Skeletal muscle tissue (tissue), 4 donors: ENCODE results near the gene CALML3. TPM values are rescaled to one million over a fixed set of nuclear protein-coding genes. Genes with fewer than 3 reads are reported as not detected.

Experiments used
- H3K27ac ChIP-seq: one replicate; pipeline ENCODE4 v1.7.0; 2013; ENCODE audit warnings: mild to moderate bottlenecking, low read depth, low read length, inconsistent platforms
- H3K27me3 ChIP-seq, 3 donors: one replicate each; pipeline ENCODE4 v1.7.0; 2013; ENCODE audit warnings: low read length in 3 of 3; ENCODE audit not compliant: control insufficient read depth in 3 of 3, insufficient read depth in 3 of 3
- H3K36me3 ChIP-seq, 3 donors: one replicate each; pipeline ENCODE4 v1.7.0; 2013; ENCODE audit warnings: low read length in 3 of 3; ENCODE audit not compliant: control insufficient read depth in 3 of 3, insufficient read depth in 3 of 3
- H3K4me1 ChIP-seq, 3 donors: one replicate each; pipeline ENCODE4 v1.7.0; 2013; ENCODE audit warnings: low read length in 3 of 3, mild to moderate bottlenecking in 3 of 3; ENCODE audit not compliant: control insufficient read depth in 3 of 3, insufficient read depth in 3 of 3
- H3K4me3 ChIP-seq, 3 donors: one replicate each; pipeline ENCODE4 v1.7.0; 2013; ENCODE audit warnings: low read length in 3 of 3
- H3K9ac ChIP-seq, 3 donors: one replicate each; pipeline ENCODE4 v1.7.0; 2013; ENCODE audit warnings: low read length in 3 of 3, mild to moderate bottlenecking in 3 of 3, moderate library complexity in 2 of 3, low read depth in 1 of 3
- H3K9me3 ChIP-seq, 3 donors: one replicate each; pipeline ENCODE4 v1.7.0; 2013; ENCODE audit warnings: low read length in 3 of 3; ENCODE audit not compliant: control insufficient read depth in 3 of 3
- total RNA-seq: library from RNA; depleted of rRNA; stranded (reverse); fragments of >200 nt; gene quantifications from one replicate; pipeline ENCODE4 v1.2.3, GENCODE V29; 2014
- donor health status: Osteomylitis.

CALML3 gene
- total RNA-seq, 1 donor from 2014 or later: not detected

DNA sequence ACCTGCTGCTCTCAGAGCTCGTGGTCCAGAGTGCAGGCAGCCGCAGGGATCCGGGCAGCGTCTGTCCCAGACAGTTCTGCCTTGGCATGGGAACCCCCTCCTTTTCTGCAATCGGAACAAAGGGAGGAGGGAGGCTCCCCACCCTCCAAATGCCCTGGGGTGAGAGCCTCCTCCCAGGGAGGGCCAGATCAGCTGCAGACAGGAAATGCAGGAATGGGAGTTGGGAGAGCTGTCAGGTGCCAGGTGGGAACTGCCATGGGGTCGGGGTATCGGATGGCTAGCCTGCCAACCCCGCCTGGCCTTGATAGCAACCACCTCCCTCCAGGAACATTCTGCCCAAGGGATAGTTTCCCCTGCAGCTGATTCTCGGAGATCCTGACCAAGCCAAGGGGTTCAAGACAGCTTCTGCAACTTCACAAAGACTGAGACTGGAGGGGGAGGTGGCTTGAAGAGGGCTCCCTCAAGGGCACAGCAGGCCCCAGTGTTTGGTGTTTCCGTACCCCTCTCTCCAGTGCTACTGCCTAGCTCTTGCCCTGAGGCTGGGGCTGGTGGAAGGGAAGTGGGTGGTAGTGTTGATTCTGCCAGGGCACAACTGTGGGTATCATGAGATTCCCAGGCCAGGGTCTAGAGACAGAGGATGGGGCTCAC is 25.1 kb upstream of the CALML3 start, which contains the start of gene CALML5:
Gene CALML5, minus strand, starts transcription at position 78 of the 648 bp plus-strand sequence. CDS start 132 bp downstream, outside the sequence.
- H3K4me1 ChIP-seq: peaks cover 0 to 4% (median 0%) of the 10 kb centered on the region in 3 donors
- H3K9me3 ChIP-seq: peaks cover 0 to 2% (median 0%) of the 10 kb centered on the region in 3 donors
- no peak within 1 kb of the TSS for H3K27ac ChIP-seq
- peaks cover 0 to 2% (median 0%) of the 10 kb centered on the region in 3 donors for H3K27me3 ChIP-seq
- H3K9ac ChIP-seq: no peak within 1 kb of the TSS
- H3K36me3 ChIP-seq: no peaks in the 10 kb centered on the region
- no peak within 1 kb of the TSS for H3K4me3 ChIP-seq

DNA sequence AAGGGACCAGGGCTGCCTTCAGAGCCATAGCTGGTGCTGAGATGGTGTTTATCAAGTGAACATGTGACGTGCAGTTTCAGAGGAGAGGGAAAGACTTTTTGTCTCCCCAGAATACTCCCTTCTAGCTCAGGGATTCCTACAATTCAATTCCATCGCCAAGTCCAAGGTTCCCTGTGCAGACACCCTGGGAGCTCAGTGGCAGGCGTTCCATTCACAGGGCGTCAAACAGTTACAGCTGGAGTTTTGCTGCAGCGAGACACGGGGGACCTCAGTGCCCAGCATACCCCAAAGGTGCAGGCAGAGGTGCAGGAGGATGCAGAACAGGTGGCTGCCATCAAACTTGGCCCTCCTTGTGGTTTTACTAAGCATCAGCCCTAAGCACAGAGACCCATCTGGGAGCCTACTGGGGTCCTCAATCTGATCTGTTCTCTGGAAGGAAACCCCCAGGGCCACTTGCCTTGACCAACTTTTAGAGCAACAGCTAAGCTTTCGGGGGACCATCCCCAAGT is 24.5 kb upstream of the CALML3 start:
- Histone ChIP-seq H3K4me1 (peaks cover 0 to 4% (median 0%) of the 10 kb centered on the region in 3 donors), H3K36me3 (no peaks in the 10 kb centered on the region), H3K9ac (no peak overlapping the region), H3K9me3 (peaks cover 0 to 2% (median 0%) of the 10 kb centered on the region in 3 donors), H3K4me3 (no peak overlapping the region), H3K27me3 (peaks cover 0 to 2% (median 2%) of the 10 kb centered on the region in 3 donors), H3K27ac (no peak overlapping the region)

DNA sequence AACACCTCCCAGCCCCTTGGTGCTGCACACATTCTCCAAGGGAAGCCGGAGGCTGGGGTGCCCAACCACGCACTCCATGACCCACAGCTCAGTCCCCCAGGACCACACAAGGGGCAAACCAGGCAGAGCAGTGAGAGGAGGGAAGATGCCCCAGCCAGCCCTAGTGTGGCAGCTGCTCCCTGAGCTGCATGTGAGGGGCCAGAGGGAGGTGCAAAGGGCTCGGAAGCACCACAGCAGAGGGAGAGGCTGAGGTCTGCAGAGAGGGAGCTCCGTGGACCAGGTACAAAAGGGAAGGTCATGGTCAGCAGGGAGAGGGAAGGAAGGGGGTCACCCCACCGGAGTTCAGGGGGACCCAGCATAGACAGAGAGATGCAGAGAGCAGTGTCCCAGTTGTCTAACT is 23.9 kb upstream of the CALML3 start:
- Histone ChIP-seq H3K27ac (no peak overlapping the region), H3K9ac (no peak overlapping the region), H3K36me3 (no peaks in the 10 kb centered on the region), H3K4me3 (no peak overlapping the region), H3K27me3 (peaks cover 0 to 2% (median 2%) of the 10 kb centered on the region in 3 donors), H3K9me3 (peaks cover 0 to 2% (median 0%) of the 10 kb centered on the region in 3 donors), H3K4me1 (peaks cover 0 to 4% (median 0%) of the 10 kb centered on the region in 3 donors)

DNA sequence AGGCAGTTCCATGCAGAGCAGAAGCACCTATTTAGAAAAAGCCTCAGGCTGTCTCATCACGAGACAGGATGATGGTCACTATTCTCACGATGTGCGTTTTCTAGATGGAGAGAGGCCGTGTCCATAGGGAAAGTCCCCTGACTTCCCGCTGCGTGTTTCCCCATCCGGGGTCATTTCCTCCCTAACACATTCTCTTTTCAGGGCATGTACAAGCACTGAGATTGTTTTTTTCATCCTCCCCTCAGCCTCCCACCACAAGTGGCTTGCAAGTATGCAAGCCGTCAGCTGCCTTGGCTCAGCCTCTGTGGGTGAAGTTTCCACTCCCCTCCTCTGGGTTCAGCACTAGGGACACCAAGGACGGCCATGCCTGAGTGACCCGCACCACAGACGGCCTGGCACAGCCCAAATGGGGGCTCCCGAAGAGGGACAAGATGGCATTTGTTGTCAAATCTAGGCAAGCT is 22.7 kb upstream of the CALML3 start:
- no peaks in the 10 kb centered on the region for H3K36me3 ChIP-seq
- peaks cover 0 to 2% (median 0%) of the 10 kb centered on the region in 3 donors for H3K9me3 ChIP-seq

DNA sequence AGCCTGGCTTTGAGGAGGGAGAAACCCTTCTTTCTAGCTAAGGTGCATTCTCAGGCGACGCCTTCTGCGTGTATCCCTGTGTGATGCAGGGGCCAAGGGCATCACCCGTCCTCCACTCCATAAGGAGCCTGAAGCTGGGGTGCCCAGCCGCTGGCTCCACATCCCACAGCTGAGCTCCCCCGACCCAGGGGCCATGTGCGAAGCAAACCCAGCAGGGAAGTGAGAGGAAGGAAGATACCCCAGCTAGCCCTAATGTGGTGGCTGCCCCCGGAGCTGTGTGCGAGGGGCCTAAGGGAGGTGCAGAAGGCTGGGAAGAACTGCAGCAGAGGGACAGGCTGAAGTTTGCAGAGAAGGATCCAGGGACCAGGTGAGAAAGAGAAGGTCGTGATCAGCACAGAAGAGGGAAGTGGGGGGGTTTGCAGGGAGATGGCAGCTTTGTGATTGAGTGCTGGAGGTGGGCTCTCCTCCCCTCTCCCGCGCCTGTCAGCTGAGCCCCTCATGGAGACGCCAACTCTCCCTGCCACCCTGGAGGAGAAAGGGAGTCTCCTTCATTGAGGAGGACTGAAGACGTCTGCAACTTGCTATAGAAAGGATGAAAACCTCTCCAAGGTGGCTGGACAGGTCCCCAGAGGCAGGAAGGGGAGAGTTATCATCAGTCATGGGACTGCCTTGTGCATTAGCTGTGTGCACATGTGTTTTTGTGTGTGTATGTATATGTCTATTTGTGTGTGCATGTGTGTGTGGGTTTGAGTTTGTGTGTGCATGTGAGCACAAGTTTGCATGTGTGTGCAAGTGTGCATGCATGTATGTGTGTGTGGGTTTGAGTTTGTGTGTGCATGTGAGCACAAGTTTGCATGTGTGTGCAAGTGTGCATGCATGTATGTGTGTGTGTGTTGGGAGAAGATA is 21.9 kb upstream of the CALML3 start:
- no peak overlapping the region for H3K27ac ChIP-seq
- no peaks in the 10 kb centered on the region for H3K36me3 ChIP-seq
- H3K4me3 ChIP-seq: no peak overlapping the region
- peaks cover 0 to 2% (median 0%) of the 10 kb centered on the region in 3 donors for H3K9me3 ChIP-seq
- peaks cover 0 to 2% (median 2%) of the 10 kb centered on the region in 3 donors for H3K27me3 ChIP-seq
- H3K9ac ChIP-seq: no peak overlapping the region
- H3K4me1 ChIP-seq: peaks cover 0 to 4% (median 0%) of the 10 kb centered on the region in 3 donors

More for the DNA sequence above, 22.7 kb upstream of the CALML3 start:
- Histone ChIP-seq H3K4me1 (peaks cover 0 to 4% (median 0%) of the 10 kb centered on the region in 3 donors), H3K4me3 (no peak overlapping the region), H3K9ac (no peak overlapping the region), H3K27ac (no peak overlapping the region), H3K27me3 (peaks cover 0 to 2% (median 2%) of the 10 kb centered on the region in 3 donors)

DNA sequence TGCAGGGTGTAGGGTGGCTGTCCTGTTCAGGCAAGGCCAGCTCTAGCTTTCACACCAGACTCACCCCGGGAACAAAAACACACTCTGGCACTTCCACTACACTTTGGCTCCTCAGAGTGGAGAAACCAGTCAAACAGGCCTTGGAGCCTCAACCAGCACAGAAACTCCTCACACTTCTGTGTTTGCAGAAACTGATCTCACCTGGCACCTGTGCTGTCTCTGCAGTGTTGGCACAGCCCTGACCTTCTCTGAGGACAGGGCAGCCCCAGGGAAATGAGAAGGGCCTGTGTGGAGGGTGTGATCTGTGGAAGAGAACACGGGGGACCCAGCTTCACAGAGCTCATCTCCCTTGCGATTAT is 21.3 kb upstream of the CALML3 start:
- Histone ChIP-seq H3K27ac (no peak overlapping the region), H3K36me3 (no peaks in the 10 kb centered on the region), H3K27me3 (peaks cover 0 to 2% (median 2%) of the 10 kb centered on the region in 3 donors), H3K4me1 (peaks cover 0 to 4% (median 0%) of the 10 kb centered on the region in 3 donors), H3K9me3 (peaks cover 0 to 2% (median 0%) of the 10 kb centered on the region in 3 donors), H3K4me3 (no peak overlapping the region), H3K9ac (peak overlapping the region in 1 of 3 donors; percentile 51)

DNA sequence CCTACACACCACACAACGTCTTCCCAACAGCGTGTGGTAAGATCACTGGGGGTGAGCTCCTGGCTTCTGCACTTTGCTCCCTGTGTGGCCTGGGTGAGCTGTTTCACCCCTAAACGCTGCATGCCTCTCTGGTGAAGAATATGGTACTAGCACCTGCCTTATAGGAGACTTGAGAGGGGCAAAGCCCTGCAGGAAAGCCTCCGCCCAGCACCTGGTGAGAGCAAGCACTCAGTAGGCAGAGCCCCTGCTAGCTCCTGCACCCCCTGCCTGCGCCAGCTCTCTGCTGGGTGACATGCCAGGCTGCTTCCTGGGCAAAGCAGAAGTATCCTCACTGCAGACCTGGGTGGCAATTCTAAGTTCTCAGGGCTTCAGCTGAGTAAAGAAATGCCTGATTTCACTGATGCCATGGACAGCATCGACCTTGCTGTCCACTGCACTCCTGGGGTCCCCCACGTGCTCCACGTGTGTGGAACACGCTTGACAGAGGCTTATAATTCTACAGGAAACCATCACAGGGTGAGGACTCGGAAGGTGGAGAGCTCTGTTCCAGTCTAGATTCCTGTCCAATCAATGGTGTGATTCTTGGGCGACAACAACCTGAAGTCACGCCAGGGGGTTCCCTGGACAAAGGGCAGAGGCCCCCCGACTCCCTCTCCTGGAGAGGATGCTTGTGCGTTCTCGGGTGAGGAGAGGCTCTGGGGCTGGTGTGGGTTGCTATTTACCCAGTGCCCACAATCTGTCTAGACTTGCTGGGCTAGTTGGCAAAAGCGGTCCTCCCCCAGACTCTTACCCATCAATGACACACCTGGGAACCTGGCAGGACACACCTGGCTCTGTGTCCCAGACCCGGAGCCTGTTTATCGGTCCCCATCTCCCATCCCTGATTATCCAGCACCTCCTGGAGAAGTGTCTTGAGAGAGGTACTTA is 20.4 kb upstream of the CALML3 start:
- Histone ChIP-seq H3K27ac (no peak overlapping the region), H3K4me3 (no peak overlapping the region), H3K36me3 (no peaks in the 10 kb centered on the region), H3K9me3 (no peaks in the 10 kb centered on the region), H3K9ac (no peak overlapping the region), H3K27me3 (peaks cover 0 to 2% (median 2%) of the 10 kb centered on the region in 3 donors), H3K4me1 (peaks cover 0 to 4% (median 0%) of the 10 kb centered on the region in 3 donors)

DNA sequence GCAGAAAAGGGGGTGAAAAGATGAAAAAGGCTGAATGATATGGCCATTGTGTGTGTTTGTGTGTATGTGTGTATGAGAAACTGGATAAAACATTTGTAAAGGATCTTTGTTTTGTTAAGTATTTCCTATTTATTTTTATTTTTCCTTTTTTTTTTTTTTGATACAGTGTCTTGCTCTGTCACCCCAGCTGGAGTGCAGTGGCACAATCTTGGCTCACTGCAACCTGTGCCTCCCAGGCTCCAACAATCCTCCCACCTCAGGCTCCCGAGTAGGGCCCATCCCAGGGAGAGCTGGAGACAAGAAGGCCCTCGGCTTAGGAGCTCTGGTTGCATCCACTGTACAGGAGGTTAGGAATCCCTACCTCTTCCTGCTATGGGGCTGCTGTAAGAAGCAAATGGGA is 18.5 kb upstream of the CALML3 start:
- peaks cover 0 to 2% (median 0%) of the 10 kb centered on the region in 3 donors for H3K27me3 ChIP-seq
- H3K9me3 ChIP-seq: no peaks in the 10 kb centered on the region
- no peak overlapping the region for H3K27ac ChIP-seq
- no peak overlapping the region for H3K4me3 ChIP-seq
- H3K4me1 ChIP-seq: peaks cover 0 to 4% (median 0%) of the 10 kb centered on the region in 3 donors
- H3K9ac ChIP-seq: peak overlapping the region in 1 of 3 donors; percentile 8
- H3K36me3 ChIP-seq: no peaks in the 10 kb centered on the region
